H9 (cell line): ENCODE data around the gene ENO4. TPM values are rescaled to one million over a fixed set of nuclear protein-coding genes. Genes with fewer than 3 reads are reported as not detected.

Experiments
- DNase-seq: peaks from one replicate; pipeline ENCODE4 v3.0.0-alpha.2; 2017
- H2AFZ ChIP-seq: one replicate; pipeline ENCODE4 v1.6.1; 2013; ENCODE audit warnings: mild to moderate bottlenecking, low read length, control low read depth, moderate library complexity
- H2AK5ac ChIP-seq: 2 replicates; pipeline ENCODE4 v1.6.1; 2013; ENCODE audit warnings: low read length, control low read depth, mixed read lengths; ENCODE audit not compliant: insufficient read length
- H2BK120ac ChIP-seq: one replicate; pipeline ENCODE4 v1.6.1; 2013; ENCODE audit warnings: low read depth, mild to moderate bottlenecking, low read length, control low read depth, inconsistent platforms; ENCODE audit not compliant: poor library complexity, severe bottlenecking
- H2BK12ac ChIP-seq: 2 replicates; pipeline ENCODE4 v1.6.1; 2013; ENCODE audit warnings: low read length, control low read depth, mixed read lengths, low read depth; ENCODE audit not compliant: insufficient read length
- H2BK15ac ChIP-seq: 2 replicates; pipeline ENCODE4 v1.6.1; 2013; ENCODE audit warnings: low read depth, low read length, control low read depth
- H2BK20ac ChIP-seq: one replicate; pipeline ENCODE4 v1.6.1; 2013; ENCODE audit warnings: low read depth, mild to moderate bottlenecking, low read length, control low read depth, inconsistent platforms; ENCODE audit not compliant: poor library complexity, severe bottlenecking
- H2BK5ac ChIP-seq: 2 replicates; pipeline ENCODE4 v1.6.1; 2013; ENCODE audit warnings: low read length, control low read depth, mixed read lengths; ENCODE audit not compliant: insufficient read length
- H3K14ac ChIP-seq: 2 replicates; pipeline ENCODE4 v1.6.1; 2013; ENCODE audit warnings: low read length, control low read depth; ENCODE audit not compliant: insufficient read depth
- H3K18ac ChIP-seq: 2 replicates; pipeline ENCODE4 v1.6.1; 2013; ENCODE audit warnings: low read depth, mild to moderate bottlenecking, mixed read lengths, low read length, control low read depth; ENCODE audit not compliant: insufficient read length
- H3K23ac ChIP-seq: 2 replicates; pipeline ENCODE4 v1.6.1; 2013; ENCODE audit warnings: low read length, control low read depth, mixed read lengths, low read depth; ENCODE audit not compliant: insufficient read length
- H3K23me2 ChIP-seq: 2 replicates; pipeline ENCODE4 v1.6.1; 2013; ENCODE audit warnings: low read depth, mild to moderate bottlenecking, mixed read lengths, low read length, control low read depth; ENCODE audit not compliant: insufficient read length, poor library complexity, severe bottlenecking
- H3K27ac ChIP-seq: 2 replicates; pipeline ENCODE4 v1.5.1; 2013; ENCODE audit warnings: low read length, control low read depth, mixed read lengths, low read depth; ENCODE audit not compliant: insufficient read length
- H3K27me3 ChIP-seq: 2 replicates; pipeline ENCODE4 v1.6.1; 2013; ENCODE audit warnings: low read length, control low read depth, inconsistent platforms; ENCODE audit not compliant: insufficient read depth
- H3K4ac ChIP-seq: 2 replicates; pipeline ENCODE4 v1.6.1; 2013; ENCODE audit warnings: low read depth, mild to moderate bottlenecking, control low read depth, inconsistent platforms, low read length, moderate library complexity
- H3K4me1 ChIP-seq: 2 replicates; pipeline ENCODE4 v1.6.1; 2013; ENCODE audit warnings: low read length, control low read depth, inconsistent platforms; ENCODE audit not compliant: insufficient read depth
- H3K4me2 ChIP-seq: 2 replicates; pipeline ENCODE4 v1.6.1; 2013; ENCODE audit warnings: low read length, control low read depth, mixed read lengths; ENCODE audit not compliant: insufficient read length, insufficient read depth
- H3K56ac ChIP-seq: 2 replicates; pipeline ENCODE4 v1.6.1; 2013; ENCODE audit warnings: low read depth, mild to moderate bottlenecking, mixed read lengths, low read length, control low read depth; ENCODE audit not compliant: insufficient read length
- H3K79me1 ChIP-seq: 2 replicates; pipeline ENCODE4 v1.6.1; 2013; ENCODE audit warnings: low read depth, mild to moderate bottlenecking, moderate library complexity, low read length, control low read depth, inconsistent platforms; ENCODE audit not compliant: insufficient read depth, poor library complexity, severe bottlenecking
- H3K79me2 ChIP-seq: 2 replicates; pipeline ENCODE4 v1.6.1; 2013; ENCODE audit warnings: low read length, control low read depth, inconsistent platforms; ENCODE audit not compliant: insufficient read depth
- H3K9ac ChIP-seq: 2 replicates; pipeline ENCODE4 v1.6.1; 2013; ENCODE audit warnings: low read length, control low read depth, mixed read lengths; ENCODE audit not compliant: insufficient read length; ENCODE audit errors: extremely low read depth
- H3K9me3 ChIP-seq: one replicate; pipeline ENCODE4 v1.6.1; 2013; ENCODE audit warnings: low read depth, low read length, inconsistent platforms; ENCODE audit not compliant: control insufficient read depth
- H3T11ph ChIP-seq: one replicate; pipeline ENCODE4 v1.6.1; 2013; ENCODE audit warnings: mild to moderate bottlenecking, low read length, control low read depth, inconsistent platforms
- H4K20me1 ChIP-seq: one replicate; pipeline ENCODE4 v1.6.1; 2013; ENCODE audit not compliant: control insufficient read depth, insufficient read length, insufficient read depth
- H4K5ac ChIP-seq: 2 replicates; pipeline ENCODE4 v1.6.1; 2013; ENCODE audit warnings: low read depth, mild to moderate bottlenecking, mixed read lengths, low read length, control low read depth; ENCODE audit not compliant: insufficient read length
- H4K8ac ChIP-seq: replicated peaks from 2 replicates; pipeline ENCODE4 v1.6.1; 2013; ENCODE audit warnings: low read length, control low read depth, mixed read lengths, low read depth; ENCODE audit not compliant: insufficient read length
- H4K91ac ChIP-seq: 2 replicates; pipeline ENCODE4 v1.6.1; 2013; ENCODE audit warnings: low read depth, mild to moderate bottlenecking, moderate library complexity, mixed read lengths, low read length, control low read depth; ENCODE audit not compliant: insufficient read length
- H3K27ac Mint-ChIP-seq, 3 experiments: 2 replicates in 2 of 3; 3 replicates in 1 of 3; pipeline ENCODE4 v1.8.0; 2020 to 2021; ENCODE audit warnings: mixed read lengths in 3 of 3, mild to moderate bottlenecking in 1 of 3, moderate library complexity in 1 of 3
- H3K27me3 Mint-ChIP-seq: 2 replicates; pipeline ENCODE4 v1.8.0; 2021; ENCODE audit warnings: low read depth, mild to moderate bottlenecking, moderate library complexity, mixed read lengths
- H3K36me3 Mint-ChIP-seq, 3 experiments: 2 replicates in 2 of 3; 3 replicates in 1 of 3; pipeline ENCODE4 v1.8.0; 2020 to 2021; ENCODE audit warnings: low read depth in 3 of 3, mixed read lengths in 3 of 3; ENCODE audit not compliant: insufficient read depth in 1 of 3
- H3K4me1 Mint-ChIP-seq, 2 experiments: 2 replicates each; pipeline ENCODE4 v1.8.0; 2020; ENCODE audit warnings: mixed read lengths in 2 of 2
- H3K4me3 Mint-ChIP-seq, 2 experiments: 2 replicates in 1 of 2; 3 replicates in 1 of 2; pipeline ENCODE4 v1.8.0; 2020 to 2021; ENCODE audit warnings: mild to moderate bottlenecking in 2 of 2, mixed read lengths in 2 of 2, moderate library complexity in 1 of 2
- H3K9me3 Mint-ChIP-seq, 2 experiments: 2 replicates in 1 of 2; 3 replicates in 1 of 2; pipeline ENCODE4 v1.8.0; 2020; ENCODE audit warnings: mild to moderate bottlenecking in 2 of 2, mixed read lengths in 2 of 2, moderate library complexity in 1 of 2
- CTCF ChIP-seq: fragments of 200-600 bp; sonication (generic); conservative IDR thresholded peaks from 3 replicates; pipeline ENCODE4 v1.8.0; 2021; ENCODE audit warnings: antibody characterized with exemption, mild to moderate bottlenecking
- WGBS: extraction: QIAGEN DNeasy Blood & Tissue Kit; methylation state at CpG from one replicate; pipeline ENCODE4 v1.1.7; 2013; ENCODE audit warnings: missing lambda C conversion rate, low lambda C conversion rate, mixed read lengths; ENCODE audit not compliant: insufficient read length; ENCODE audit errors: extremely low coverage; 5-methylcytosine and 5-hydroxymethylcytosine counted together
- total RNA-seq: library from RNA; stranded (reverse); gene quantifications from 2 replicates; pipeline ENCODE4 v1.2.1, GENCODE V29; 2021

ENO4 gene
- total RNA-seq, 1 experiment from 2014 or later, result 0.26 TPM

- Histone ChIP-seq H2BK12ac (no peak overlapping the region), H3K23me2 (no peaks in the 10 kb centered on the region), H3K56ac (no peak overlapping the region), H3K4ac (no peak overlapping the region), H4K20me1 (no peaks in the 10 kb centered on the region), H2AFZ (no peak overlapping the region), H3K4me2 (no peak overlapping the region), H3K4me1 (no peaks in the 10 kb centered on the region), H3K23ac (no peak overlapping the region), H2BK15ac (no peak overlapping the region), H3K79me2 (no peaks in the 10 kb centered on the region), H3K9me3 (no peaks in the 10 kb centered on the region), H3K79me1 (no peaks in the 10 kb centered on the region), H3K27me3 (no peaks in the 10 kb centered on the region), H2BK20ac (no peak overlapping the region), H3K9ac (no peak overlapping the region), H3K18ac (no peak overlapping the region), H3T11ph (no peak overlapping the region), H3K14ac (no peak overlapping the region), H4K5ac (no peak overlapping the region), H4K91ac (no peak overlapping the region), H4K8ac (no peak overlapping the region), H2BK5ac (no peak overlapping the region), H2BK120ac (no peak overlapping the region), H2AK5ac (no peak overlapping the region), H3K27ac (no peak overlapping the region)
- Mint-ChIP-seq H3K27ac (no peak overlapping the region), H3K4me3 (no peak overlapping the region), H3K36me3 (peaks cover 0 to 26% (median 12%) of the 10 kb centered on the region in 3 experiments; a peak in 4 of 7 replicates), H3K27me3 (no peaks in the 10 kb centered on the region), H3K9me3 (no peaks in the 10 kb centered on the region), H3K4me1 (peaks cover 13 to 15% of the 10 kb centered on the region in 2 experiments)
- DNase-seq, result no peak
- no CpG with 5 or more reads among the region's 1 CpG for WGBS
- no peak for TF ChIP-seq CTCF
These were observed 64.4 kb downstream of the ENO4 start for GRCh38 chr10:116913695-116914094.
